GM19397 (cell line): Measurements from ENCODE around the gene MAP3K6.

ENCODE experiments used
- ATAC-seq: cut with Tn5 transposase; IDR thresholded peaks from one replicate; pipeline ENCODE4 v1.9.1; 2021; ENCODE audit warnings: mild to moderate bottlenecking, moderate library complexity; ENCODE audit not compliant: unreplicated experiment

MAP3K6 gene

GRCh38 chr1:27341525-27342252 is 25.1 kb downstream of the MAP3K6 start, which contains the start of gene SYTL1:
TSS of gene SYTL1 (plus strand) at chr1:27342022. CDS start at chr1:27345335, 3,313 bp downstream.
- peak; percentile 48 for ATAC-seq

DNA sequence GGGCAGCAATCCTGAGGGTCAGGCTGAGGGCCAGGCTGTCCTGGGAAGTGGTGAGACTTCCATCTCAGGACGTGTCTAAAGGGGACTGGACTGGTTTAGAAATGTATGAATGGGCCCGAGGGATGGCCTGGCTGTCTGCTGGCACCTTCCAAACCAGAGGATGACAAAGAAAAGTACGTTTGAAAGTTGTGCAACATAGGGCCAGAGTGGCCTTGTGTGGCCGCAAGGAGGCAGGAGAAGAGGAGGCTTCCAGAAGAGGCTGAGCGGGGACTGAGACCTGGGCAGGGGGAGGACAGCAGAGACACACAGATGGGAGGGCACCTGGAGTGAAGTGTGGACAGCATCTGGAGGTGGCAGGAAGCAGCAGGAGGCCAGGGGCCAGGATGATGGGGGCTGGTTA is 27.5 kb downstream of the MAP3K6 start:
- ATAC-seq, result no peak

- no peak for ATAC-seq
Observed at GRCh38 chr1:27338751-27339150, 28.0 kb downstream of the MAP3K6 start.

DNA sequence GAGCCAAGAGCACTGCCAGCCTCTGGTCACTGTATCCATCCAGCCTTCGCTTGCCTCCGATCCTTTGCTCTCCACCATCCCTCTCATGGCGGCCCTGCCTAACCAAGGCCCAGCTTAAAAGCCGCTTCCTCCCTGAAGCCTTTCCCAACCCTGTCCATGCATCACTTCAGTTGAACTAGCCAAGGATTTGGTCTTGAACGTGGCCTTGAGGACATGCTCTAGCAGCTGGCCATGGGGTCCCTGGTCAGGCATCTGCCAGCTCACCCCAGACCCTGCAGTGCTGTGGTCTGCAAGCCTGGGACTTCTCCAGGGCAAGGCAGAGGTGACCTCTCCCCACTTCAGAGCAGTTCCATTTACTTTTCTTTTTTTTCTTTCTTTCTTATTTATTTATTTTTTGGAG is 30.0 kb downstream of the MAP3K6 start:
- no peak for ATAC-seq

GRCh38 chr1:27335506-27336422 is 31.0 kb downstream of the MAP3K6 start:
- no peak for ATAC-seq

- no peak for ATAC-seq
Observed at GRCh38 chr1:27333717-27334279, 33.0 kb downstream of the MAP3K6 start.

DNA sequence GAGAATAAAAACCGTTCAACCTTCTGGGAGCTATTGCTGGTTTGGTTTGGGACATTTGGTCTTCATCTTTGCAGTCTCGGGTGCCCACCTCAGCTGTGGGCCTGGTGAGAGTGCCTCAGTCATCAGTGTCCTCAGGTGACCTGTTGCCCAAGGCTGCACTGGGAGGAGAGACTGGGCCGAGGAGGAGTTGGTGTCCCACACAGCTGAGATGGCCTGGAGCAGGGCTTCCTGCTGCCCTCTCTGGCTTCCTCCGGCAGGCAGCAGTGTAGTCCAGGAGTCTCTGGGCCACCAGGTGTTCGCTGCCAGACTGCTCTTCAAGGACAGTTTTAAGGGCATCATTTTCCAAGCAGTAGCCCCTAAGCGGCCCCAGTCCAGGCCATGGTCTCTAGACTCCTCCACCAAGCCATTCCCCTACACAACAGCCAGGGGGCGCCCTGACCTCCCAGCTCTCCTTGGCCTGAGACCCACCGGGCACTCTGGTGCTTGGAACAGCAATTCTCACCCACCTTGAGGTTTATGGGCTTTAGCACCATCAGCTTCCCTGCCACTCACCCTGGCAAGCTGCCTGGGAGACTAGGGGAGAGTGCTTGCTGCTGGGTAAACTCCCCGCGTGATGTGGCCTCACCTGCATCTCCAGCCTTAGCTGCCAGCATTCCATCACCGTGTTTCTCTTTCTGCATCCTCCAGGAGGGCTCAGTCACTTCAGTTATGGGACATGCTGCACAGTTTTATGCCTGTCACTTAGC is 34.1 kb downstream of the MAP3K6 start:
- ATAC-seq, result no peak

DNA sequence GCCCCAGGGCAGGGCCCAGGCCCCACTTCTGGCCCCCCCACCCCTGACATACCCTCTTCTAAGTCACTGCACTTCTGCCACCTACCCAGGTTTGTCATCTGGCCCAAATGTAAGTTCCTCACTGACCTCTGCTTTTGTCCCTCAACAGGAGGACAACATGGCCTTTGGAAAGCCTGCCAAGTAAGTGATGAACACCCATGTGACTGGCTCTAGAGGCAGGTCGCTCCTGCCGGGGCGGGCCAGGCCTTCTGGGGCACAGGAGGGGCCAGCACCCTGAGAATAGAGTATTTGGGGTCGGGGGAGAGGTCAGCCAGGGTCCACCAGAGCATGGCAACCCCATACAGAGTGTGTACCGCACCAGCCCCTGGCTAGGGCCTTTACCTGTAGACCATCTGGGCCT is 34.8 kb downstream of the MAP3K6 start:
- ATAC-seq, result no peak

DNA sequence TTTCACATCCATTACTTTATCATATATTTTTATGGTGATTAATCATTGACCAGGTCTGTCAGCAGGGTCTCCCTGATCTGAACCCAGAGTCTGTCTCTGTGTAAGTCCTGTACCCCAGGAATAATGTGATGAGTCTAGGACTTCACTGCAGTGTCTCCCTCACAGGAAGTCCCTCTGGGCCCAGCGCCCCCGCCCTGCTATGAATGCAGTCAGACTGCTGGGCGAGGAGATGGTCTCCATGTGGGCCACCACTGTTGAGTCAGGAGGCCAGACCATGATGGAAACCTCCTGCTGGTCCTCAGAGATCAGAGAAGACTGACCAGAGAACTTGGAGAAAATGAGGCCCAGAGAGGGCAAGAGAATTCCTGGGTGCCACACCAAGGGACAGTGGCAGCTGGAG is 35.3 kb downstream of the MAP3K6 start:
- ATAC-seq, result no peak

DNA sequence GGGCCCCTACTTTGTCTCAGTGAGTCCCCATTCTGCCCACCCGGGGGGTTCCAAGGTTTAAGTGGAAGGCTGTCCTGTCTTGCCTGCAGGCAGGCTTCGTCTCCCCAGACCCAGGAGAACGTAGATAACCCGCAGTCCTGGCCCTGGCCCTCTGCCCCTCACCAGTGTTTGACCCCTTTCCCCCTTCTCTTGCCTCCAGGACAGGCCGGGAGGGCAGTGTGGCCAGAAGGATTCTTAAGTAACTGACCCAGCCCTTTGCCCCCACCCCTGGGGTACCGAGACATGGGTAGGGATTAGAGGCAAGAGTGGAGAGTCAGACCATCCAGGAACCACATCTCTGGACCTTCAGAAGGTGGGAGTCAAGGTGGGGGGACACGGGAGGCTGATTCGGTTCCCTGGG is 36.0 kb downstream of the MAP3K6 start:
- no peak for ATAC-seq

GRCh38 chr1:27327964-27328363 is 38.8 kb downstream of the MAP3K6 start:
- no peak for ATAC-seq

DNA sequence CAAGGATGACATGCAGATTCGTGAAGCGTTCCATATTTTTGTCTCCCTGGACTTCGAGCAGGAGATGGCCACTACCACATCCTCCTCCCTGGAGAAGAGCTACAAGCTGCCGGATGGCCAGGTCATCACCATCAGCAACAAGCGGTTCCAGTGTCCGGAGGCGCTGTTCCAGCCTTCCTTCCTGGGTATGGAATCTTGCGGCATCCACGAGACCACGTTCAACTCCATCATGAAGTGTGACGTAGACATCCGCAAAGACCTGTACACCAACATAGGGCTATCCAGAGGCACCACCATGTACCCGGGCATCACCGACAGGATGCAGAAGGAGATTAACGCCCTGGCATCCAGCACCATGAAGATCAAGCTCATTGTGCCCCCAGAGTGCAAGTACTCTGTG is 41.5 kb downstream of the MAP3K6 start:
- ATAC-seq, result no peak

DNA sequence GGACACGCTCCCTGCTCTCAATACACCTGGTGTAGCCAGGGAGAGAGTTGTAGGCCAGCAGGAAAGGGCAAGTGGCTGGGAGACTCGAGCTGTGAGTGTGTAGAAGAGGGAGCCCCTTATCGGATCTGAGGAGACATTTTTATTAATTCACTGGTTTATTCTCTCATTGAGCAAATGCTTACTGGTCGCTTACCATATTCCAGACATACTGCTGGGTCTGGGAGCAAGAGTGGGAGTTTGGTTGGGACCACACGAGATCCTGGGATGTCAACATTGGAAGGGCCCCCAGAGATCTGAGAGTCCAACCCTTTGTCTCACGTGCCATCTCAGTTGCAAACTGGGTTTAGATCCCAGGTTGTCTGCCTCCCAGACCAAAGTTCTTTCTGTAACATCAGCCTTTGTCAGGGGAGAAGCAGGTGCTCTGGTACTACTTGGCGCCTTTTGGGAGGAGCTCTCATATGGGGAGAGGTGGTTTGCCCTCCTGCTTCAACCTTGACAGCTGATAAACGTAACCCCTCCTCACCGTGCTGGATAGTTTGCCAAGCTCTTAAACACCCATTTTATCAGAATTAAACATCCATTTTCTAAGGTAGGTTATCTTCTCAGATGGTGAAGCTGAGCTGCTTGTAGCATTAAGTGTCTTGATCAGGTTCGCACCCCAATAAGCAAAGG is 44.1 kb downstream of the MAP3K6 start:
- no peak for ATAC-seq

DNA sequence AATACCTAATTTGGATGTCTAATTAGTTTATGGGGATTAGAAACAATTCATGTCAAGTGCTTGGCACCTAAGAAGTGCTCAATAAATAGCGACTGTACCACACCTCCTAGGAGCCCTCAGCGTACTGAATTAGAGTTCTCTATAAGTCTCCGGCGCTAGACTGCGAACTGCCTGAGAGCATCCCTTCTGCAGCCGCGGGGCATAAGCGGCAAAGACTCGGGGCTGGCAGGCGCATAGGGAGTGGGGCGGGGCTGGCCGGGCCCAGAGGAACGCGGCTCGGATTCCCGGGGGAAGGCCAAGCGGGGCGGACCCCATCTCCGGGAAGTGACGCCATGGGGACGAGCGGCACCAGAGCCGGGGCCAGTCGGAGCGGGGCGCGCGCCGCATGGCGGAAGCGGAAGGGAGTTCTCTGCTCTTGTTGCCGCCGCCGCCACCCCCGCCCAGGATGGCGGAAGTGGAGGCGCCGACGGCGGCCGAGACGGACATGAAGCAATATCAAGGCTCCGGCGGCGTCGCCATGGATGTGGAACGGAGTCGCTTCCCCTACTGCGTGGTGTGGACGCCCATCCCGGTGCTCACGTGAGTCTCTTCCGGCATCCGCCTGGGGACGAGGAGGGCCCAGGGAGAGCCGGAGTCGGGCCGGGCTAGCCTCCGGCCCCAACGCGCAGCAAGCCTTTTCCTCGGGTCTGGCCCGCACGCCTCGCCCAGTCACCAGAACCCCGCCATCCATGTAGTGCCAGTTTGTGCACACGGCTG is 44.8 kb downstream of the MAP3K6 start, which contains the start of gene TMEM222:
TSS of gene TMEM222 (plus strand) at position 351 of the 756 bp plus-strand sequence. CDS start at position 386, 35 bp downstream.
- peak; percentile 92 for ATAC-seq

- no peak for ATAC-seq
Observed at GRCh38 chr1:27318596-27318995, 48.2 kb downstream of the MAP3K6 start.

DNA sequence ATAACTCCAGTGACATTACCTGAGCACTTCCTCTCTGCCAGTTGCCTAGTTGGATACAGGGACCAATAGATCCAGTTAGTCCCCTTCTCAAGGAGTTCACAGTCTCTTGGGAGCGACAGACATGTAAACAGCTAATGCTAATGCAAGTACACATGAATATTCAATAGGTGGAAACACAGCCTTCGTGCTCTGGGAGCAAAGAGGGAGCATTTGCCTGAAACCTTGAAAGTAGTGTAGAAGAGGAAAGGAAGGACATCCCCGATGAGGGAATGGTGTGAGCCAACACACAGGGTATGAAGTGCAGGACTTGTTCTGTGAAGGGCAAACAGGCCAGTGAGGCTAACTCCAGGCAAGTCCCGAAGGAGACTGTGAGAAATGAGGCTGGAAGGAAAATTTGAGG is 48.6 kb downstream of the MAP3K6 start:
- no peak for ATAC-seq

DNA sequence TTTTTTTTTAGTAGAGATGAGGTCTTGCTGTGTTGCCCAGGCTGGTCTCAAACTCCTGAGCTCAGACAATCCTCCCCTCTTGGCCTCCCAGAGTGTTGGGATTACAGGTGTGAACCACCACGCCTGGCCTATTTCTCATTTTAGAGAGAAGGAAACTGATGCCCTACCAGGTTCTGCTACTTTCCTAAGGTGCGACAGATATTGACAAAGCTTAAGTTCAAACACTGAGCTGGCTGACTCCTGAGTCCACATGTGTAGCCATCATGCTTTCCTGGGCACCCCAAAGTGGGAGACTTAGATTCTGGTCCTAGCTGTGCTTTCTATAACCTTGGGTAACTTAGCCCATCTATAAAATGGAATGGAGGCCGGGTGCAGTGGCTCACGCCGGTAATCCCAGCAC is 49.9 kb downstream of the MAP3K6 start:
- ATAC-seq, result no peak

DNA sequence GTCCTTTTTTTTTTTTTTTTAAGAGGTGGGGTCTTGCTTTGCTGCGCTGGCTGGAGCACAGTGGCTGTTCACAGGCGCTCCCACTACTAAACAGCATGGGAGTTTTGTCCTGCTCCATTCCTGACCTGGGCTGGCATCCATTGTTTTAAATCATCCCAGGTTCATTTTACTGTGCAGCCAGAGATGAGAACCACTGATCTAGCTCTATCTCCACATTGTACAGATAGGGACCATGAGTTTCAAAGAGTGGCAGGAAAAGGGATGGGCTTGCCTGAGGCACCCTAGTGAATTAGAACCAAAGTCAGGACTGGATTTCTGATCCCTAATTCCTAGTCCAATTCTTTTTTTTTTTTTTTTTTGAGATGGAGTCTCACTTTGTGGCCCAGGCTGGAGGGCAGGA is 52.0 kb downstream of the MAP3K6 start:
- no peak for ATAC-seq

DNA sequence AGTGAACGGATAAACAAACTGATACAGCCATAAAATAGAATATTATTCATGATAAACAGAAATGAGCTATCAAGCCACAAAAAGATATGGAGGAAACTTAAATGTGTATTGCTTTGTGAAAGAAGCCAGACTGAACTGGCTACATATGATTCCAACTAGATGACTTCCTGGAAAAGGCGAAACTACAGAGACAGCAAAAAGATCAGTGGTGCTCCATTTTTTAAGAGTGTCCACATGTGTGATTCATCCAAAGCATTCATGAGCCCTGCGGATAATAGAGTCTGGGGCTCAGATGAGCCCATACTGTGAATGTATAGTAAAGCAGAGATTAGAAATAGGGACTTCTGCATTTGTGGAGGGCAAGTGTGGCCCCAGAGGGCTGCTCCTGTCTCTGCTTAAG is 52.6 kb downstream of the MAP3K6 start:
- ATAC-seq, result no peak
